ENCODE data around the gene PPP1R14C.

PPP1R14C gene

DNA sequence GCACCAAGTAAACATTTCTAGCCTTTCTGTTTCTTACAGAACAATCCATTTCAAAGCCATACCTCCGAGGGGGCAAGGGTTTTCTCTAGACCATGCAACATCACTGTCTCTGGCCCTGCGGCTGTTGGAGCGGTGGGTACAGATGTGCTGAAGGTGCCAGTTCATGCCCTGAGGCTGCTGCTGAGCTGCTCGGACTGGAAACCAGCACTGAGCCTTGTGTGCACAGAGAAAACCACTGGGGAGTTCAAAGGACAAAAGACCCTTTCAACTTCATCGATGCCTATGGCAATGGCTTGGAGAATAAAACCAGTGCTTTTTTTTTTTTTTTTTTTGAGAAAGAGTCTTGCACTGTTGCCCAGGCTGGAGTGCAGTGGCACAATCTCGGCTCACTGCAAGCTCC is 132.6 kb downstream of the PPP1R14C start:
- no peak for DNase-seq

DNA sequence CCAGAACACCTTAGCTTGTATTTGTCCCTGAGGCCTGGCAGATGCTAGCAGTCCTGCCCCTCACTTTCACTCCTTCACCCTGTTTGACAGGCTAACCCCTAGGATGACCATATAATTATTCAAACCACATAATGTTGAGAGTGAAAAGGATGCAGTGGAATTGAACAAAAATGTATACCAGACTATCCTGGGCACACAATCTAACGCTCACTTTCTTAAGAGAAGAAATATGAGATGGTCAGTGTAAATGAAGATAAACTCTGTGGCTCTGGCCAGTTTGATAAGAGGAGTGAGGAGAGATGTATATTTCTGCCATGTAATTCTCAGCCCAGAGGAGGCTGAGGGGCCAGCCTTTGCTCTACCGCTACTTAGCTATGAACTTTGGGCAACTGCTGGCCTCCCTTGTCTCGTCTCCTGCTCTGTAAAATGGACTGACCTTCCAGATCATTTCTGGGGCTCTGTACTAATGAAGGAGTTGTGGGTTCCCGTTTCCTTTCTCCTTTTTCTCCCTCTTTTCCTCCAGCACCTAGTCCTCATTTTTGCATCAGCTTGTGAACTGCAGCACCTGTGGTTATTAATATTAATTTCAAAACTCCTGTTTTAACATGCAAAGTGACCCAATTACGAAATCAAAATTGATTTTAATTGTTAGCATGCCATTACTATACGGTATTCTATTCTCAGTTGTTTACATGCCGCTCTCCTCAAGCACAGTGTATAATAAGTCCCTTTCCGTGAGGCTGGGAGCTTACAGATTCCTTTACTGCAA is 133.5 kb downstream of the PPP1R14C start:
- no peak for DNase-seq

DNA sequence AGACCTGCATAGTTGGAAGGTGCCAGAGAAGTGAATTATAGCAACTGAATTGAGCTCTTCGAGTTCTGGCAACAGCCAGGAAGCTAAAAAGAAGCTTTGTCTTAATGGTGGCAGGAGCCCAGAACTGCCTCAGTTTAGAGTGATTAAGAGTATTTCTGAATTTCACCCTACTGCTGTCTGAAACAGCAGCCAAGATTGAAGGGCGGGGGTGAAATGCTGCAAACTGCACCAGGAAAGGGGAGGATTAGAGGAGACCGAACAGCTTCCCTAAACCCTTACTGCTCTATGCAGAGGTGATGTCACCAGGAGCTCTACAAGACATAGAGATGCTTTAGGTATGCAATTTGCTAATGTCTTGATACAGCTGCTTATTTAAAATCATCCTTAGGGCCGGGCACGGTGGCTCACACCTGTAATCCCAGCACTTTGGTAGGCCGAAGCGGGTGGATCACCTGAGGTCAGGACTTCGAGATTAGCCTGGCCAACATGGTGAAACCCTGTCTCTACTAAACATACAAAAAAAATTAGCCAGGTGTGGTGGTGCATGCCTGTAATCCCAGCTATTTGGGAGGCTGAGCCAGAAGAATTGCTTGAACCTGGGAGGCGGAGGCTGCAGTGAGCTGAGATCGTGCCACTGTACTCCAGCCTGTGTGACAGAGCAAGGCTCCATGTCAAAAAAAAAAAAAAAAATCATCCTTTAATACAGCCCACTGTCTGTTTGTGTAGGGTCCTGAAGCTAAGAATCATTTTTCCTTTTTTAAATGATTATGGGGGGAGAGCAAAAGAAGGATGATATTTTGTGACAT is 134.3 kb downstream of the PPP1R14C start:
- DNase-seq, result no peak

DNA sequence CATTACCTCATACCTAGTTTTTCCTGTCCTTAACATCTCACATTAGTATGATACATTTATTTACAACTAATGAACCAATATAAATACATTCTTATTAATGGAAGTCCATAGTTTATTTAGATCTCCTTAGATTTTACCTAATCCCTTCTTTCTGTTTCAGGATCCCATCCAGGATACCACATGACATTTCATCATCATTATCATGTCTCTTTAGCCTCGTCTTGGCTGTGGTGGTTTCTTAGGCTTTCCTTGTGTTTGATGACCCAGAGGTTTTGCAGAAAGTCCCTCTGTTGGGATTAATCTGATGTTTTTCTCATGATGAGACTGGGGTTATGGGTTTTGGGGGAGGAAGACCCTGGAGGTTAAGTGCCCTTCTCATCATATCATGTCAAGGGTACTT is 136.7 kb downstream of the PPP1R14C start:
- no peak for DNase-seq

DNA sequence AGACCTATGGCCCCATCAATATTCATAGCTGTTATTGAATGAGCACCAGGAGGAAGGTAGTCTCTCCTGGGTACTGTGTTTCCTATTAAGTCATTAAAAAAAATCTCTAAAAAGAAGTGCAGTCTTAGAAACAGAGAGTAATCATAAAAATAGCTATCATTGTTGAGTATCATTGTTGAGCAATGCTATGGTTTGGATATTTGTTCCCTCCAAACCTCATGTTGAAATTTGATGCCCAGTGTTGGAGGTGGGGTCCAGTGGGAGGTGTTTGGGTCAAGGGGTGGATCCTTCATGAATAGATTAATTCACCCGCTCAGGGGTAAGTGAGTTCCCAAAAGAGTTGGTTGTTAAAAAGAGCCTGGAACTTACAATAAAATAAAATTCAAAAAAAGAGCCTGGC is 137.9 kb downstream of the PPP1R14C start:
- no peak for DNase-seq

DNA sequence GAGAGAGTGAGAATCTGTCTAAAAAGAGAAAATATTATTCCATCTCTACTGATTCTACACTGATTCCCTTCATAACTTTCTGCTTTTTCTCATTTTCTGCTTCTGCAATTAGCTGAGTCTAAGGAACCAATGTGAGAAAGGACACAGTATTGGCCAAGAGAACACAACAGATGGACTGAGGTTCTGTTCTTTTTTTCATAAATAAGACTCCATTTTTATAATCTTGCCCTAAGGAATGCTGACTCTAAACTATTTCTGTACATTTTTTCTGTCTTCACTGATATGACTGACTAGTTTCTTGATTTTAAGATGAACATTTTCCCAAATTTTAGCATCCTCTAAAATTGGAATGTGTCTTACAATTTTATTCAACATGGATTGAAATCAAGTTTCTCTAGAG is 138.9 kb downstream of the PPP1R14C start:
- no peak for DNase-seq

DNA sequence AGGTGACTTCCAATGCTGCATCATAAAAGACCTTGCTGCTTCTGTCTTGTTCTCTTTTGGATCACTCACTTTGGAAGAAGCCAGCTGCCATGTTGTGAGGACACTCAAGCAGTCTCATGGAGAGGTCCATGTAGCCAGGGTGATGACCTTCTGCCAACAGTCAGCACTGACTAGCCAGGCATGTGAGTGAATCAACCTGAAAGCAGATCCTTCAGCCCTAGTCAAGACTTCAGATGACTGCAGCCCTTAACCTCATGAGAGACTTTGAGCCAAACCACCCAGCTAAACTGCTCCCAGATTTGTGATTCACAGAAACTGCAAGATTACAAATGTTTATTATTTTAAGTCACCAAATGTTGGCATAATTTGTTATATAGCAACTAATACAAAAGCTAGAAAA is 140.0 kb downstream of the PPP1R14C start:
- DNase-seq, result no peak

DNA sequence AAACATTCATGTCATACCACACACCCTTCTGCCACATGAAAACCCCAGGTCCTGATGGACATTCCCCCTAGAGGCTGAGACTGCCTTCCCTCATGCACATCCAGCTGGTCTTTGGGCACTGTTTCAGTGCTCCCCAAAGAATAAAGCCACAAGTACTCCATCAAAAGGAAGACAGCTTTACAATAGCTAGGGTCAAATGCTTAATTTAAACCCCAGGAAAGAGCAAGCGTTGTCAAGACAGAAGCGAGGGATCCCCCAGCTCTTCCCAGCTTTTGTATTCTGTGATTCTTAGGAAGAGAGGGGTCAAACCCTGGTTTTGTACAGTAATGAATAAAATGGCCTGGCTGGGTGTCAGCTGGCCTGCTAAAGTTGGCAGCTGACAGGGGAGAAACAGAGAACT is 143.6 kb downstream of the PPP1R14C start:
- DNase-seq, result no peak

DNA sequence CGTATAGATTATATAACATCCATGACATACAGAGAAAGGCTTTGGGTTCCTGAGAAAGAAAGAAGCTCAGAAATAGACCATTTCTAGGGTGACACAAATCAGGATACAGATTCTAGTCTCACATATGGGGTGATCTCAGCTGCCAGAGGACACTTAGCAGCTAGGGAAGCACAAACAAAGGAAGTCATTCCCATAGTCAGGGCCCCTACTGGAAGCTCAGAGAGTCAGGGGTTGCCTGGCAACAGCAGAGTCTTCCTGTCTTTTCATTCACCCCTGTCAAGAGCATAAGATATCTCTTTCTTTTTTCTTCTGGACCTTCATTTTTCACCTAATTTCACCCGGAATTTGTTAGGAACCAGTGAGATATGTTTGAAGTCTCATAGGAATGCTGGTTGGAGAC is 144.1 kb downstream of the PPP1R14C start:
- no peak for DNase-seq

DNA sequence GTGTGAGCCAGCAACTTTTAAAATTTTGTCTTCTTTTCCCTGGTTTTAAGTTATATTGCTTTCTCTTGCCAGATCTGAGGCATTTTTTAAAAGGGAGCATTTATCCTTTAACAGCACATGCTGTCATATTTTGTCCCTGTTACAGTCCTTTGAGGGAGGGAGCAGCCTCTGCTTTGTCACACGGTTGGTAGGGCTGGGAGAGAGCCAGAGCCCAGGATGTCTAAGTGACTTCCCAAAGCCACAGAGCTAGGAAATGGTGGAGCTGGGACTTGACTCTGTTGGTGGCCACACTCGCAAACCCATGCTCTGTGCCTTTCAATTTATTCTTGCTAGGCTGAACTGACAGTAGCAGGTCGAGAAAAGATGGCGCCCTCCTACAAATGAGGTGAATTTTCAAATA is 145.6 kb downstream of the PPP1R14C start:
- DNase-seq, result no peak

DNA sequence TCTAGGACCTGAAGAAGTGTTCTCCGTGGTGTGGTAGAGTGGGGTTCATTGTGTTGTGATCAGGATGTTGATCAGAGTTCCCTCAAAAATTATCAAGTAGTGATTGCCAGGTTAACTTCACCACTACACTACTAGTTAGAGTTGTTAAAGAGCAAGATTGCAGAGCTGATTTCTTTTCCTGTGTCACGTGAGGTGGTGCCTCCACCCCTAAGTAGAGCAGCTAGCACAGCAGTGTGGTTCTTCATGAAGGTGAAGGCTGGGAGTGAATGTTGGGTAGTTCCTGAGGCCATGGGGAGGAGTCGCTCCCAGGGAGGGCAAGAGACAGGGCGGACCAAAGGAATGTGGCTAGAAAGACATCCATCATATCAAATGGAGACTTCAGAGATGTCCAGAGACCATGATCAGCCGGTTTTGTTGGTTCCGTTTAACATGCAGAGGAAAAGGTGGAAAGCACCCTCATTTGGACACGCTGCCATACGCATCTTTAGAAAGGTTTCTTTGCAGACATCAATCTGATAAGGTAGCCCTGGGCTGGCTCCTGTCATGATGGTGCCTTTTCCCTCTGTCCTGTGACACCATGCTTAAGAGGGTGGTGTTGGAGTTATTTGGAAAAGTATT is 146.7 kb downstream of the PPP1R14C start:
- no peak for DNase-seq

DNA sequence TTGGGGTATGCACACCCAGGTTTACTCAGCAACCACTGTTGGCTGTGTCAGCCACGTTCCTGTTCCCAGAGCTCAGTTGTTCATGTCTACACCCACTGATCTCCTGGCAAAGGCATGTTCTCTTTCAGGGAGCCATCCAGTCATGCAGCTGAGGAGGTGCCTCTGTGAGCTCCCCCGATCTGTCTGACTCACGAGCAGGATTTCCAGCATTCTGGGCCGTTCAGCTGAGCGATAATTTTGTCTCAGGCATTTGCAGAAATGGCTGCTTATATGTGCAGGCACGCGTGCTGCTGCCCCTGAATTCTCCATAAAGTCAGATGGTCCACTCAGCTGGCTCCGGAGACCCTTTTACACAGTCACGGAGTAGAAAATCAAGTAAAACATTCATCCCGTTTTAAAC is 147.6 kb downstream of the PPP1R14C start:
- no peak for DNase-seq

DNA sequence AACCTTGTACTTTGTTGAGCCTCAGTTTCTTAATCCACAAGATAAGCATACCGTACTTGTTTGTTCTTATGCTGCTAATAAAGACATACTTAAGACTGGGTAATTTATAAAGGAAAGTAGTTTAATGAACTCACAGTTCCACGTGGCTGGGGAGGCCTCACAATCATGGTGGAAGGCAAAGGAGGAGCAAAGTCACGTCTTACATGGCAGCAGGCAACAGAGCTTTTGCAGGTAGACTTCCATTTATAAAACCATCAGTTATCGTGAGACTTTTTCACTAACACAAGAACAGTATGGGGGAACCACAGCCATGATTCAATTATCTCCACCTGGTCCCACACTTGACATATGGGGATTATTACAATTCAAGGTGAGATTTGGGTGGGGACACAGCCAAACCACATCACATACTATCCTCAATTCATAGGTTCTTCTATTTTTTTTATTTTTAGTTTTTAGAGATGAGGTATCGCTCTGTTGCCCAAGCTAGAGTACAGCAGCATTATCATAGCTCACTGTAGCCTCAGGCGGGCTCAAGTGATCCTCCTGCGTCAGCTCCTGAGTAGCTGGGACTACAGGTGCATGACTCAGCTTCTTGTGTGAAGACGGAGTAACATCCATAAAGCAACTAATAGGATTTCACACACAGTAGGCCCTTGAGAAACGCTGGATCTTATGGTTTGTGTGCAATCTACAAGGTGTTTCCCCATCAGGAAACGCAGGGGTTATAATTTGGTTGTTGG is 149.3 kb downstream of the PPP1R14C start:
- no peak for DNase-seq

DNA sequence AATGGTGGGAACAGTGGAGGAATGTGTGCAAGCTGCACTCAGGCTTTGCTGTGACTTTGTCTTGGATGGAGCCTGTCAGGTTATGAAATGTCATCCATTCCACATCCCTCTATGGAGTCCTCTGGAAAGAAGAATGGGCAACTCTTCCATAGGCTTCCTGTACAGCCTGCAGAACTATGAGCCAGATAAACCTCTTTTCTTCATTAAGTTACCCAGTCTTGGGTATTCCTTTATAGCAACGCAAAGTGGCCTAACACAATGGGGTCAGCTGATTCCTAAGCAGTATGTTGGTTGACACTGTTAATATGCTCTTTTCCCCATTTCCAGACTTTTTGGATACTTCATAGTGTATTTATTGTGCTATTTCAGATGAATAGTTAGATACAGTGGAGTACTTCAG is 150.2 kb downstream of the PPP1R14C start:
- DNase-seq, result no peak

DNA sequence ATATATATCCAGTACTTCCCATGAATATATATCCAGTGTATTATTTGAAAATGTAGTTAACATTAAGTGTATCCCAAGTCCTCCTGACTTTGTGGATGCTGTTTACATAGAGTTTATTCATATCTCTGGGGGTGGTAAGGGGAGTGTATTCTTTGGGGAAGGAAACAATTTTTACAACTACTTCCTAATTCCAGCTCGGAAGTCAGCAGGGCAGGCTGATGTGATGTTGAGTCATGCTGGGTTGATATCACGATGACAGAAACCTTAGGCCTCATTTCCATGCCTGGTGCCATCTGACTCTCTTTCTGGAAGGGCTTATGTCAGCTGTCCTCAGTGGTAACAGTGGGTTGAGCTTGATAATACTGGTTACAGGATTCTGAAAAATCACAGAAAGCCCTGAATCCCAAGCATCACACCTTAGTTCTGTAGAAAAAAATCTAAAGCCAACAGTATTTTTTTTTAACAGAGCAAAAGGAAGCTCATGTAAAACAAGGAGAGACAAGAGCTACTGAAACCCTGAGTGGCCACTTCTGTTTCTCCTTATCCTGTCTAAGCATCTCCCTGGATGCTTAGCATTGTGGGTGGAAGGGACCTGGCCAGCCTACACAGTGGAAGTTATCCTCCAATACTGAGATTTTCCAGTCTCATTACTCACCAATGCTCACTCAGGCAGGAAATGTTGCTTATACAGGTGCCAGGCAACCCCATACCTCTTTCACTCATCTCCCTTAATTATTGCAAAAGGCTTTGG is 150.8 kb downstream of the PPP1R14C start:
- no peak for DNase-seq

DNA sequence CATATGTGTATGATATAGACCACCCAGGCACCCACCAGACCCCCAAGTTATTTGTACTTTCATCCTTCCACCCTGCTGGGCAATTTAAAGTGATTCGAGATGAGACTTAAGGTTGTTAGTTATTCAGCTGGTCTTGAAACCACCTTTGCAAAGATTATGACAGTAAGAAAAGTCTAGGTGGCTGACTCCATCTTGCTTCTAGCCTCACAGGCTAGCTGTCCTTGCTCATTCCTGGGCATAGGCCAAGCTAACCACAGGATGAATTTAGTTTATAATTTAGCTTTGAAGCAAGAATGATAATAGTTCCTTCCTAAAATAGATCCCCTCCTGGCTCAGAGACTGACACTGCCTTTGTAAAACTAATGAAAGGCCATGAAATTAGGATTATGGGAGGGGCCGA is 154.0 kb downstream of the PPP1R14C start:
- DNase-seq, result no peak

DNA sequence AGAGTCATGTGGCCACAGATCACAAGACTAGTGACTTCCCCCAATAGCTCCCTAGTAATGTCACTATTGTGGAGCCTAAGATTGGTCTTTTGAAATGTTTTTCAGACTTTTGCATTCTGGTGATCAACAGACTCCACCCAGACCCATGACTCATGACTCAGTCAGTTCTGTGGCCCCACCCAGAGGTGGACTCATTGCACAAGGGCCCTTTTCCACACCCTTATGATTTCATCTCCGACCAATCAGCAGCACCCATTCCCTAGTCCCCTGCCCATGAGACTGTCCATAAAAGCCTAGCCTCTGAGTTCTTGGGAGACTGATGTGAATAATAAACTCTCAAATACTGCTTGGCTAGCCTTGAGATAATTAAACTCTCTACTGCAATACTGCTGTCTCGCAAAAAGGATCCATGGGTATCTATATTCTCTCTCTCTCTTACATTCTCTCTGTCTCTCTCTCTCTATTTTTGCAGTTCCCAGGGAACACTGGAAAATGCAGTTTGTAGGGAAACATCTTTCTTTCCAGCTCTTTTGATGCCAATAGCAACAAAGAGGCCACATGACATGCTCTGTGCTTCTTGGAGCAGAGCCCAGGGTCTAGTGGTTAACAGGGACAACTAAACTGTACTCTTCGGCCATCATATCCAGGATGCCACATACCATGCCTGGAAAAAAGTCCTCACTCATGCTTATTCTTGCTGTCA is 154.6 kb downstream of the PPP1R14C start:
- no peak for DNase-seq

DNA sequence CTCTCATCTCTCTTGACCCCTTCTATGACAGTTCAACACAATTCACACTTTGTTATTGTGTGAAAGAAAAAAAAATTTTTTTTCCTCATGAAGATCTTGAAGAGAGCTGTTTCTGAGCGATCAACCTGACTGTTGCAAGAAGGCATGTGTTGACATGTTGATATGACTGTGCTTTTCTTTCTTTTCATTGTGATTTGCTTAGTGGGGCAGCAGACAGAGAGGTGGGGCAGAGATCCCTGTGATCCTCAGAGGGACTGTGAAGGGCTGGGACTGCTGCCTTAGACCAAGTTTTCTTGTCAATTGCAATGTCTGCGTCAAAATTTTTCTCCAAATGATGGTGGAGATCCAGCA is 155.2 kb downstream of the PPP1R14C start:
- DNase-seq, result no peak

DNA sequence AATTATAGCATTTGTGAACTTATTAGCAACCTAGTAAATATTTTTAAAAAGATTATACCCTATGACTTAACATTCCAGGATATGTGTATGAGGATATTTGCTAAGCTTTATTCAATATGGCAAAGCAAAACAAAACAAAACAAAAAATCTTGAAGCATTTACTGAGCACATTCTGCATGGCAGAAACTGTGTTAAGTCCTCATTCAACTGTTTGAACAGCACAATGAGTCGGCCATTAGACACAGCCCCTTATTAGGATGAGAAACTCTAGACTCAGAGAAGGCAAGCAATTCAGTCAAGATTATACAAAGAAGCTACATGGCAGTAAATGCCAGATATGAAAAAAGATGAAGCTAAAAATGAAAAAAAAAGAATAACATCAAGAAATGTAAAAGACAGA is 155.8 kb downstream of the PPP1R14C start:
- DNase-seq, result no peak
